Mesenchymal stem cell (in vitro differentiated cells and primary cell): ENCODE measurements around the gene MEGF11.
"Not testable (repeated sequence)": the region's sequence is repeated elsewhere in the genome, so short reads cannot be mapped to it uniquely, and the experiment has no call there.

Experiments
- DNase-seq: peaks from one replicate; pipeline ENCODE4 v3.0.0-alpha.2; 2013
- H2AFZ ChIP-seq: one replicate; pipeline ENCODE4 v1.6.1; 2013; ENCODE audit warnings: low read depth, mild to moderate bottlenecking, control low read depth, inconsistent platforms, low read length, moderate library complexity
- H2AK5ac ChIP-seq: 2 replicates; pipeline ENCODE4 v1.6.1; 2013; ENCODE audit warnings: low read length, moderate library complexity, mild to moderate bottlenecking, inconsistent platforms; ENCODE audit not compliant: severe bottlenecking
- H2BK120ac ChIP-seq: one replicate; pipeline ENCODE4 v1.6.1; 2013; ENCODE audit warnings: low read depth, mild to moderate bottlenecking, inconsistent platforms, low read length, moderate library complexity
- H2BK12ac ChIP-seq, 2 experiments: one replicate each; pipeline ENCODE4 v1.6.1; 2013; ENCODE audit warnings: inconsistent platforms in 2 of 2, low read length in 2 of 2, mild to moderate bottlenecking in 2 of 2, moderate library complexity in 2 of 2, control low read depth in 1 of 2
- H2BK15ac ChIP-seq: one replicate; pipeline ENCODE4 v1.6.1; 2013; ENCODE audit warnings: mild to moderate bottlenecking, low read depth, inconsistent platforms; ENCODE audit not compliant: poor library complexity, severe bottlenecking
- H2BK5ac ChIP-seq: 2 replicates; pipeline ENCODE4 v1.6.1; 2013; ENCODE audit warnings: low read depth, mild to moderate bottlenecking, low read length, control low read depth, inconsistent platforms; ENCODE audit not compliant: poor library complexity, severe bottlenecking
- H3K14ac ChIP-seq, 2 experiments: one replicate each; pipeline ENCODE4 v1.6.1; 2013; ENCODE audit warnings: inconsistent platforms in 2 of 2, low read length in 2 of 2, control low read depth in 1 of 2, mild to moderate bottlenecking in 1 of 2, moderate library complexity in 1 of 2
- H3K18ac ChIP-seq, 2 experiments: one replicate each; pipeline ENCODE4 v1.6.1; 2013; ENCODE audit warnings: inconsistent platforms in 2 of 2, low read length in 2 of 2, control low read depth in 1 of 2, low read depth in 1 of 2, mild to moderate bottlenecking in 1 of 2
- H3K23ac ChIP-seq, 2 experiments: one replicate each; pipeline ENCODE4 v1.6.1; 2013; ENCODE audit warnings: inconsistent platforms in 2 of 2, low read length in 2 of 2, mild to moderate bottlenecking in 2 of 2, moderate library complexity in 2 of 2, control low read depth in 1 of 2
- H3K27ac ChIP-seq: 2 replicates; pipeline ENCODE4 v1.5.1; 2013; ENCODE audit warnings: mild to moderate bottlenecking, moderate library complexity, low read length, control low read depth, inconsistent platforms; ENCODE audit not compliant: poor library complexity, severe bottlenecking
- H3K27me3 ChIP-seq, 2 experiments: 2 replicates each; pipeline versions ENCODE4 v1.6.1 to v1.7.0; 2013; ENCODE audit warnings: low read length in 2 of 2, mild to moderate bottlenecking in 2 of 2, moderate library complexity in 2 of 2, control low read depth in 1 of 2, inconsistent platforms in 1 of 2; ENCODE audit not compliant: control insufficient read depth in 1 of 2, insufficient read depth in 1 of 2
- H3K36me3 ChIP-seq, 2 experiments: 2 replicates each; pipeline versions ENCODE4 v1.6.1 to v1.7.0; 2013; ENCODE audit warnings: low read length in 2 of 2, control low read depth in 1 of 2, inconsistent platforms in 1 of 2, low read depth in 1 of 2, mild to moderate bottlenecking in 1 of 2; ENCODE audit not compliant: insufficient read depth in 2 of 2, control insufficient read depth in 1 of 2
- H3K4ac ChIP-seq, 2 experiments: one replicate each; pipeline ENCODE4 v1.6.1; 2013; ENCODE audit warnings: inconsistent platforms in 2 of 2, low read length in 2 of 2, mild to moderate bottlenecking in 2 of 2, moderate library complexity in 2 of 2, control low read depth in 1 of 2, low read depth in 1 of 2
- H3K4me1 ChIP-seq: 2 replicates; pipeline ENCODE4 v1.6.1; 2013; ENCODE audit warnings: low read depth, low read length, control low read depth; ENCODE audit not compliant: control insufficient read depth, insufficient read depth
- H3K4me2 ChIP-seq: 2 replicates; pipeline ENCODE4 v1.6.1; 2013; ENCODE audit warnings: low read length, mild to moderate bottlenecking, inconsistent platforms; ENCODE audit not compliant: poor library complexity, severe bottlenecking
- H3K4me3 ChIP-seq, 2 experiments: 2 replicates each; pipeline versions ENCODE4 v1.5.1 to v1.7.0; 2013; ENCODE audit warnings: low read length in 2 of 2, mild to moderate bottlenecking in 2 of 2, control low read depth in 1 of 2, low read depth in 1 of 2; ENCODE audit not compliant: insufficient read depth in 1 of 2
- H3K79me1 ChIP-seq: replicated peaks from 2 replicates; pipeline ENCODE4 v1.6.1; 2013; ENCODE audit warnings: mild to moderate bottlenecking, control low read depth, low read length, inconsistent platforms; ENCODE audit not compliant: poor library complexity, severe bottlenecking
- H3K9ac ChIP-seq: 2 replicates; pipeline ENCODE4 v1.7.0; 2013; ENCODE audit warnings: mild to moderate bottlenecking, low read length, moderate library complexity
- H3K9me3 ChIP-seq: 2 replicates; pipeline ENCODE4 v1.7.0; 2013; ENCODE audit warnings: mild to moderate bottlenecking, low read length; ENCODE audit not compliant: control insufficient read depth
- H4K8ac ChIP-seq: one replicate; pipeline ENCODE4 v1.6.1; 2013; ENCODE audit warnings: inconsistent platforms, mild to moderate bottlenecking, low read length, moderate library complexity
- H4K91ac ChIP-seq: one replicate; pipeline ENCODE4 v1.6.1; 2013; ENCODE audit warnings: mild to moderate bottlenecking, low read length, inconsistent platforms
- WGBS: methylation state at CpG from one replicate; pipeline ENCODE4 v1.1.7; 2013; ENCODE audit warnings: mixed read lengths; 5-methylcytosine and 5-hydroxymethylcytosine counted together

Gene MEGF11

DNA sequence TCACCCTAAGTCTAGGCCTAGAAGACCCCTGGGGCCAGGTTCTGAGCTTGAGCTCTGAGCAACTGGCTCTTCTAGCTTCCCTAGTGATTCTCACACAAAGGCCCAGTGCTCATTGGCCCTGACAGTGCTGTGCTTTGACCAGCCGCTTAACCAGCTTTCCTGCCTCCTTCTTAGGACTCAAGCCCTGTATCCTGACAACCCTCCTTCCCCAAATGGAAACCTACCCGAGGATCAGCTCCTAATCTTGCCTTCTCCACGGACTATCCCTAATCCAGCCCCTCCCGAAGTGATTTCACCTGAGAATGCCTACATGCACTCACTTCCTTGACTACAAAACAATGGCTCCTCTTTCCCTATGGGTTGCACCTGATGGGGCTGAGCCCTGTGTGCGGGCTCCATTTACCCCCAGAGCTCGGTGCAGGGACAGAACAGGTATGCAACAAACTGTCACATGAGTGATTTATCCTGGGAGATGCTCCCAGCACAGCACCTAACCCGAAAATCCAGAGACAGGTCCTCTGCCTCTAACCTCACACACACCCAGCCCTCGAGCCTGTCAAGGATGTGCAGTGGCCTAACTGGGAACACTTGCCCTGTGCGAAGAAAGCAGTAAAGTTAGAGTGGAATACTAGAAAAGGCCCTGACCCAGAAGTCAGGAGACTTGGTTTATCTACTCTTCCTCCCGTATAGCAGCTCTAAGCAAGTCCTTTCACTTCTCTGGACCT, 2.3 kb downstream of the MEGF11 start:
- H3K27ac ChIP-seq: no peak overlapping the region
- H3K14ac ChIP-seq: no peak overlapping the region
- H4K91ac ChIP-seq: no peak overlapping the region
- WGBS: 29% methylated on average over 10 of the region's 10 CpGs
- H3K9ac ChIP-seq: no peak overlapping the region
- H2AFZ ChIP-seq: no peak overlapping the region
- no peak overlapping the region for H2BK12ac ChIP-seq
- H2AK5ac ChIP-seq: no peak overlapping the region
- H3K36me3 ChIP-seq: no peaks in the 10 kb centered on the region
- peaks cover 24% of the 10 kb centered on the region for H3K4me1 ChIP-seq
- H3K27me3 ChIP-seq: peaks cover 87 to 91% of the 10 kb centered on the region in 2 experiments
- no peak overlapping the region for H3K18ac ChIP-seq
- no peak overlapping the region for H2BK120ac ChIP-seq
- H3K79me1 ChIP-seq: no peaks in the 10 kb centered on the region
- H2BK5ac ChIP-seq: no peak overlapping the region
- no peak overlapping the region for H3K4me2 ChIP-seq
- DNase-seq: no peak
- H4K8ac ChIP-seq: no peak overlapping the region
- H3K4ac ChIP-seq: no peak overlapping the region
- H3K4me3 ChIP-seq: no peak overlapping the region
- H3K9me3 ChIP-seq: no peaks in the 10 kb centered on the region
- H3K23ac ChIP-seq: no peak overlapping the region
- H2BK15ac ChIP-seq: no peak overlapping the region

DNA sequence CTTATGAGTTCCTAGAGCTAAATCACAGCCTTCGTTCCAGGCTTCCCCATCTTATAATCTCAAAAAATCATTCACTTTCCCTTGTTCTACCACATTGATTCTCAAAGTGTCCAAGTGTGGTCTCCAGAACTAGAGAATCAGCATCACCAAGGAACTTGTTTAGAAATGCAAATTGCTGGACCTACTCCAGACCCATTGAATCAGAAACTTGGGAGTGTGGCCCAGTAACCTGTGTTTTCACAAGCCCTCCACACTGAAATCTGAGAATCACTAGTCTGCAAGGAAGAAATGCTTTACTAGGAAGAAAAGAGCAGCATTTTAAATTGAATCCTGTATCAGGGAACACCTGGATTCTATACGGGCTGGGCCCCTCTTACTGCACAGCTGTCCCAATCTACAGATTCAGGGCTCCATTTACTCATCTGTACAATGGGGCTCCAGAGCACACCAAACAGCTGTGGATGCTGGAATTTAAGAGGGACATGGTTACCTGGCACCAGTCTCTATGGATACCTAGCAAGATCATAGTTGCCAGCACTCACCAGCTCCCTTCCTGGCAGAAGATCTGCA, 3.9 kb downstream of the MEGF11 start:
- Histone ChIP-seq H2AFZ (no peak overlapping the region), H3K18ac (no peak overlapping the region), H2AK5ac (no peak overlapping the region), H3K27me3 (peaks cover 83 to 86% of the 10 kb centered on the region in 2 experiments), H3K9me3 (no peaks in the 10 kb centered on the region), H3K9ac (no peak overlapping the region), H4K8ac (no peak overlapping the region), H2BK5ac (no peak overlapping the region), H2BK12ac (no peak overlapping the region), H2BK120ac (no peak overlapping the region), H3K27ac (no peak overlapping the region), H2BK15ac (no peak overlapping the region), H3K4me3 (no peak overlapping the region), H3K4me2 (no peak overlapping the region), H3K79me1 (no peaks in the 10 kb centered on the region), H3K23ac (no peak overlapping the region), H3K4ac (no peak overlapping the region), H3K4me1 (peaks cover 24% of the 10 kb centered on the region), H3K14ac (no peak overlapping the region), H3K36me3 (no peaks in the 10 kb centered on the region), H4K91ac (no peak overlapping the region)
- DNase-seq: no peak
- 97% methylated on average over 2 of the region's 2 CpGs for WGBS

DNA sequence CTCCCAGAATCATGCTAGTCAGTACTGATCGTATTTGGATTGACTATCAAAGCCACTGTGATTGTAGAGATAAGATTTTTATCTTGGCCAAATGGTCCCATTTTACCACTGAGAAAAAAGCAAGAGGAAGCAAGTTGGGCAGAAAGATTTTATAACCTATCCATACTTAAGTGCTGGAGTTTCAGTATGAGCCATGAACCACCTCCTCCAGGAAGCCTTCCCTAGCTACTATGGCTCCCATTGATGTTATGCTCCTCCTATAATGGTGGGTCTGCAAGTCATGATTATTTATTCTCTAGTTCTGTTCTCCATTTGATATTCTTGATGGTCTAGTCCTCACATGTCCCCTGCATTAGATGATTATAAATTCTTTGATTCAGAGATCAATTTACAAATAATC, 6.6 kb downstream of the MEGF11 start:
- no peak for DNase-seq
- Histone ChIP-seq H3K27ac (no peak overlapping the region), H2BK5ac (no peak overlapping the region), H4K91ac (no peak overlapping the region), H2BK120ac (no peak overlapping the region), H3K4me3 (no peak overlapping the region), H3K23ac (no peak overlapping the region), H2AFZ (no peak overlapping the region), H3K9me3 (no peaks in the 10 kb centered on the region), H3K4ac (no peak overlapping the region), H2BK12ac (no peak overlapping the region), H3K36me3 (no peaks in the 10 kb centered on the region), H2BK15ac (no peak overlapping the region), H3K18ac (no peak overlapping the region), H3K4me1 (peaks cover 1% of the 10 kb centered on the region), H3K14ac (no peak overlapping the region), H3K79me1 (no peaks in the 10 kb centered on the region), H3K27me3 (peaks cover 80 to 85% of the 10 kb centered on the region in 2 experiments), H4K8ac (no peak overlapping the region), H3K9ac (no peak overlapping the region), H2AK5ac (no peak overlapping the region), H3K4me2 (no peak overlapping the region)
- WGBS: 20% methylated on average over 1 of the region's 1 CpG

DNA sequence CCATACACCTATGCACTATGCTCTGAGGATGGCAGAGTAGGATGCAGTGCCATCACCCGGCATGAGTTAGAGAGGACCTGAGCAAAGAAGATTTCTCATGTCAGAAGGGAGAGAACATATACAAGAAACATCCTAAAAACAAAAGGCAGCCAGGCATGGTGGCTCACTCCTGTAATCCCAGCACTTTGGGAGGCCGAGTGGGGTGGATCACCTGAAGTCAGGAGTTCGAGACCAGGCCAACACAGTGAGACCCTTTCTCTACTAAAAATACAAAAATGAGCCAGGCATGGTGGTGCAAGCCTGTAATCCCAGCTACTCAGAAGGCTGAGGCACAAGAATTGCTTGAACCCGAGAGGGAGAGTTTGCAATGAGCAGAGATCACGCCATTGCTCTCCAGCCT, 7.7 kb downstream of the MEGF11 start:
- H2AK5ac ChIP-seq, H3K4me3 ChIP-seq, H2BK15ac ChIP-seq, H3K9me3 ChIP-seq, H3K18ac ChIP-seq, H3K23ac ChIP-seq, H2BK5ac ChIP-seq, H2BK12ac ChIP-seq, H3K9ac ChIP-seq, H3K14ac ChIP-seq, H4K91ac ChIP-seq, H3K4ac ChIP-seq, H3K36me3 ChIP-seq, H2AFZ ChIP-seq, H3K4me1 ChIP-seq, H3K4me2 ChIP-seq, H3K27ac ChIP-seq, H3K79me1 ChIP-seq, DNase-seq, H4K8ac ChIP-seq, H2BK120ac ChIP-seq: not testable (repeated sequence)
- 86% methylated on average over 3 of the region's 5 CpGs for WGBS
- peaks cover 78 to 85% of the 10 kb centered on the region in 2 experiments for H3K27me3 ChIP-seq
